CD4-positive, alpha-beta T cell treated with Interleukin-17A for 1 hour (primary cell): ENCODE results near the gene KIAA0513.
"Not testable (repeated sequence)": the region's sequence is repeated elsewhere in the genome, so short reads cannot be mapped to it uniquely, and the experiment has no call there.

Experiments used
- DNase-seq: peaks from one replicate; pipeline ENCODE4 v3.0.0-alpha.2; 2020

KIAA0513 gene

GRCh38 chr16:85031451-85031850, 3.9 kb downstream of the KIAA0513 start:
- no peak for DNase-seq

GRCh38 chr16:85032187-85032586, 4.6 kb downstream of the KIAA0513 start:
- not testable (repeated sequence) for DNase-seq

GRCh38 chr16:85033171-85033570, 5.6 kb downstream of the KIAA0513 start:
- no peak for DNase-seq

GRCh38 chr16:85034591-85035433, 7.2 kb downstream of the KIAA0513 start:
- no peak for DNase-seq

GRCh38 chr16:85036236-85037049, 8.8 kb downstream of the KIAA0513 start:
- no peak for DNase-seq

GRCh38 chr16:85037050-85037410, 9.4 kb downstream of the KIAA0513 start:
- DNase-seq: no peak

GRCh38 chr16:85037721-85038120, 10.1 kb downstream of the KIAA0513 start:
- no peak for DNase-seq

- DNase-seq: no peak
Observed at GRCh38 chr16:85040685-85041084, 13.1 kb downstream of the KIAA0513 start.

GRCh38 chr16:85041219-85042166, 13.9 kb downstream of the KIAA0513 start:
- no peak for DNase-seq

GRCh38 chr16:85042167-85042526, 14.6 kb downstream of the KIAA0513 start:
- DNase-seq: no peak

- DNase-seq: no peak
Observed at GRCh38 chr16:85042606-85043005, 15.0 kb downstream of the KIAA0513 start.

GRCh38 chr16:85045077-85045476, 17.5 kb downstream of the KIAA0513 start:
- no peak for DNase-seq

- no peak for DNase-seq
Observed at GRCh38 chr16:85045641-85046471, 18.3 kb downstream of the KIAA0513 start.

- DNase-seq: no peak
Observed at GRCh38 chr16:85046472-85046916, 18.9 kb downstream of the KIAA0513 start.

- no peak for DNase-seq
Observed at GRCh38 chr16:85046931-85047866, 19.6 kb downstream of the KIAA0513 start.

GRCh38 chr16:85047867-85048455, 20.4 kb downstream of the KIAA0513 start:
- no peak for DNase-seq

- DNase-seq: no peak
Observed at GRCh38 chr16:85048921-85049562, 21.4 kb downstream of the KIAA0513 start.

GRCh38 chr16:85049706-85050305, 22.2 kb downstream of the KIAA0513 start:
- no peak for DNase-seq

- DNase-seq: no peak
Observed at GRCh38 chr16:85051067-85051581, 23.5 kb downstream of the KIAA0513 start.
